Endothelial cell of umbilical vein (primary cell): ENCODE measurements around the gene NLN. TPM values are rescaled to one million over a fixed set of nuclear protein-coding genes. Genes with fewer than 3 reads are reported as not detected.

Source experiments
- BruUV-seq: library from RNA; stranded (reverse); fragments of 400-500 nt; replicated peaks from 2 replicates; lab custom pipeline; 2021; lab: Mats Ljungman, UMichigan
- CTCF ChIA-PET: fragments of 300-600, 350-600 bp; sonication (Branson Sonifier 250); formaldehyde crosslinking; loops from one replicate; lab custom pipeline; 2021; ENCODE audit warnings: antibody characterized with exemption, inconsistent platforms; lab: Charles Lee
- POLR2A ChIA-PET: fragments of 300-600, 350-600 bp; sonication (Branson Sonifier 250); formaldehyde crosslinking; loops from one replicate; lab custom pipeline; 2021; ENCODE audit warnings: antibody characterized with exemption, inconsistent platforms; lab: Charles Lee
- DNase-seq: peaks from one replicate; pipeline ENCODE4 v3.0.0-alpha.2; 2011; ENCODE audit warnings: low read depth, low spot score
- FAIRE-seq: peaks from 2 replicates; lab custom pipeline; 2011; peaks lifted over from hg19 to GRCh38; lab: Jason Lieb, UNC
- H2AFZ ChIP-seq: 2 replicates; pipeline ENCODE4 v1.6.0; 2012; ENCODE audit warnings: low read depth, low read length, control low read depth, inconsistent platforms
- H3K27ac ChIP-seq: 2 replicates; pipeline ENCODE4 v1.5.1; 2011; ENCODE audit warnings: low read depth, mild to moderate bottlenecking, control low read depth, low read length, moderate library complexity; ENCODE audit not compliant: insufficient read depth
- H3K27me3 ChIP-seq, 2 experiments: 2 replicates each; pipeline versions ENCODE4 v1.6.0 to v1.6.1; 2011; ENCODE audit warnings: low read length in 2 of 2, mixed read lengths in 1 of 2; ENCODE audit not compliant: control insufficient read depth in 2 of 2, insufficient read depth in 2 of 2
- H3K36me3 ChIP-seq, 2 experiments: 2 replicates in 1 of 2; 3 replicates in 1 of 2; pipeline ENCODE4 v1.5.1; 2011; ENCODE audit warnings: low read length in 2 of 2, mild to moderate bottlenecking in 1 of 2, moderate library complexity in 1 of 2; ENCODE audit not compliant: control insufficient read depth in 2 of 2, insufficient read depth in 2 of 2; ENCODE audit errors: extremely low read depth in 1 of 2
- H3K4me1 ChIP-seq: 3 replicates; pipeline ENCODE4 v1.5.1; 2011; ENCODE audit warnings: mild to moderate bottlenecking, low read length; ENCODE audit not compliant: control insufficient read depth, insufficient read depth; ENCODE audit errors: extremely low read depth
- H3K4me2 ChIP-seq: 2 replicates; pipeline ENCODE4 v1.6.1; 2011; ENCODE audit warnings: low read length, control low read depth, mixed read lengths; ENCODE audit not compliant: insufficient read depth
- H3K4me3 ChIP-seq, 3 experiments: fragments of 200-600 bp in 1 of 3; sonication (generic), shearing (Covaris generic) in 1 of 3; replicated peaks in 1 of 3; 2 replicates each; pipeline ENCODE4 v1.5.1; 2011 to 2016; ENCODE audit warnings: control low read depth in 3 of 3, low read length in 3 of 3, mild to moderate bottlenecking in 2 of 3, inconsistent platforms in 1 of 3, low read depth in 1 of 3, moderate library complexity in 1 of 3; ENCODE audit not compliant: insufficient read depth in 1 of 3
- H3K79me2 ChIP-seq: 2 replicates; pipeline ENCODE4 v1.6.0; 2012; ENCODE audit warnings: low read length, inconsistent platforms; ENCODE audit not compliant: control insufficient read depth, insufficient read depth
- H3K9ac ChIP-seq: replicated peaks from 2 replicates; pipeline ENCODE3; 2011; ENCODE audit warnings: low read length, control low read depth; ENCODE audit not compliant: insufficient read depth; ENCODE audit errors: extremely low read depth
- H3K9me1 ChIP-seq: replicated peaks from 3 replicates; pipeline ENCODE4 v1.6.0; 2011; ENCODE audit warnings: mild to moderate bottlenecking, low read length; ENCODE audit not compliant: control insufficient read depth, insufficient read depth; ENCODE audit errors: extremely low read depth
- H3K9me3 ChIP-seq: replicated peaks from 2 replicates; pipeline ENCODE4 v1.5.1; 2012; ENCODE audit warnings: low read length, inconsistent platforms; ENCODE audit not compliant: control insufficient read depth, insufficient read depth
- H4K20me1 ChIP-seq: replicated peaks from 2 replicates; pipeline ENCODE3; 2011; ENCODE audit warnings: mild to moderate bottlenecking, low read length; ENCODE audit not compliant: control insufficient read depth, insufficient read depth; ENCODE audit errors: extremely low read depth
- FOS ChIP-seq: IDR thresholded peaks from 2 replicates; pipeline ENCODE4 v1.6.1; 2011; ENCODE audit warnings: mild to moderate bottlenecking, low read length, moderate library complexity, borderline replicate concordance; ENCODE audit not compliant: insufficient read depth
- JUN ChIP-seq: IDR thresholded peaks from 2 replicates; pipeline ENCODE4 v1.6.1; 2011; ENCODE audit warnings: borderline replicate concordance, low read depth; ENCODE audit not compliant: insufficient read length, insufficient read depth
- POLR2AphosphoS5 ChIP-seq: IDR thresholded peaks from 2 replicates; pipeline ENCODE4 v1.6.1; 2012; ENCODE audit warnings: low read depth, mild to moderate bottlenecking, control low read depth, low read length, moderate library complexity; ENCODE audit not compliant: insufficient read depth
- dilution Hi-C: fragments of 300-500 bp; cut with MboI; formaldehyde crosslinking; loops from one replicate; pipeline ENCODE4 v1.15.0; 2019; ENCODE audit warnings: low sequenced_read_pairs; ENCODE audit not compliant: extremely low pct_ligation_motif_present
- intact Hi-C: fragments of 100-400 bp; cut with micrococcal nuclease; formaldehyde crosslinking; loops from one replicate; pipeline ENCODE4 v1.10.0; 2022
- polyA plus RNA-seq, 4 experiments: library from polyadenylated mRNA; depleted of rRNA in 3 of 4; stranded (reverse) in 3 of 4; unstranded in 1 of 4; fragments of >200 nt; gene quantifications; 2 replicates each; pipeline versions ENCODE4 v1.2.1 to v1.2.3, GENCODE V29; 2011 to 2012; ENCODE audit warnings: missing spikeins in 1 of 4
- total RNA-seq: library from RNA; stranded (reverse); gene quantifications from 2 replicates; pipeline ENCODE4 v1.2.3, GENCODE V29; 2021
- TF ChIP-seq, protein P1 (sequence below), 2 donors: IDR thresholded peaks; 1 replicate in 1 of 2; 2 replicates in 1 of 2; pipeline ENCODE4 v1.5.1; 2011; ENCODE audit warnings: low read length in 2 of 2, mild to moderate bottlenecking in 2 of 2, moderate library complexity in 2 of 2, control low read depth in 1 of 2, inconsistent platforms in 1 of 2, low read depth in 1 of 2; ENCODE audit not compliant: insufficient read depth in 1 of 2; ENCODE audit errors: extremely low read depth in 1 of 2
- TF ChIP-seq, protein P2 (sequence below): IDR thresholded peaks from 2 replicates; pipeline ENCODE4 v1.6.1; 2011; ENCODE audit not compliant: insufficient read depth, insufficient read length

NLN gene
- total and polyA plus RNA-seq, 2 donors (not counting 3 experiments of a cell fraction or from before 2014, with no cell fraction given) = 14.2 to 63.3 TPM

DNA sequence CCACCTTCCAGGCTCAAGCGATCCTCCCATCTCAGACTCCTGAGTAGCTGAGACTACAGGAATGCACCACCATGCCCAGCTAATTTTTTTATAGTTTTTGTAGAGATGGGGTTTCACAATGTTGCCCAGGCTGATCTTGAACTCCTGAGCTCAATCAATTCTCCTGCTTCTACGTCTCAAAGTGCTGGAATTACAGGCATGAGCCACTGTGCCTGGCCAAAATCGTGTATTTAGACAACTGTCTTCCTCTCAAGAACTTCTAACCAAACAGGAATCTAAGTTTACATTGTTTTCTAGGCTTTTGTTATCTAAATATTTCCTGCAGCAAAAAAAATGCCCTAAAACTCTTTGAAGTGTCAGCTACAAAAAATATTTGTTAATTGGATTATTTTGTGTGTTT, 78.8 kb downstream of the NLN start:
- dilution Hi-C loops = no loop called here
- Histone ChIP-seq H3K9me3 (no peaks in the 10 kb centered on the region), H3K79me2 (no peaks in the 10 kb centered on the region), H3K36me3 (no peaks in the 10 kb centered on the region), H4K20me1 (no peaks in the 10 kb centered on the region), H3K4me1 (peaks cover 14% of the 10 kb centered on the region), H3K27me3 (no peaks in the 10 kb centered on the region), H3K4me3 (no peak overlapping the region), H3K4me2 (peak overlapping the region; percentile 82), H3K9ac (peak overlapping the region; percentile 34), H3K27ac (peak overlapping the region; percentile 47), H3K9me1 (no peaks in the 10 kb centered on the region), H2AFZ (no peak overlapping the region)
- DNase-seq = no peak
- no peak for FAIRE-seq
- ChIA-PET POLR2A (no interaction called here), CTCF (no interaction called here)
- BruUV-seq = no TSS peak
- TF ChIP-seq JUN = no peak
- TF ChIP-seq, protein P1, sequence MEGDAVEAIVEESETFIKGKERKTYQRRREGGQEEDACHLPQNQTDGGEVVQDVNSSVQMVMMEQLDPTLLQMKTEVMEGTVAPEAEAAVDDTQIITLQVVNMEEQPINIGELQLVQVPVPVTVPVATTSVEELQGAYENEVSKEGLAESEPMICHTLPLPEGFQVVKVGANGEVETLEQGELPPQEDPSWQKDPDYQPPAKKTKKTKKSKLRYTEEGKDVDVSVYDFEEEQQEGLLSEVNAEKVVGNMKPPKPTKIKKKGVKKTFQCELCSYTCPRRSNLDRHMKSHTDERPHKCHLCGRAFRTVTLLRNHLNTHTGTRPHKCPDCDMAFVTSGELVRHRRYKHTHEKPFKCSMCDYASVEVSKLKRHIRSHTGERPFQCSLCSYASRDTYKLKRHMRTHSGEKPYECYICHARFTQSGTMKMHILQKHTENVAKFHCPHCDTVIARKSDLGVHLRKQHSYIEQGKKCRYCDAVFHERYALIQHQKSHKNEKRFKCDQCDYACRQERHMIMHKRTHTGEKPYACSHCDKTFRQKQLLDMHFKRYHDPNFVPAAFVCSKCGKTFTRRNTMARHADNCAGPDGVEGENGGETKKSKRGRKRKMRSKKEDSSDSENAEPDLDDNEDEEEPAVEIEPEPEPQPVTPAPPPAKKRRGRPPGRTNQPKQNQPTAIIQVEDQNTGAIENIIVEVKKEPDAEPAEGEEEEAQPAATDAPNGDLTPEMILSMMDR (IDR thresholded peaks at IDR 0.05; ENCODE audit: extremely low read depth in 1 of 2, insufficient read depth in 1 of 2, low read depth in 1 of 2, low read length in 2 of 2) = no peak
- TF ChIP-seq, protein P2, sequence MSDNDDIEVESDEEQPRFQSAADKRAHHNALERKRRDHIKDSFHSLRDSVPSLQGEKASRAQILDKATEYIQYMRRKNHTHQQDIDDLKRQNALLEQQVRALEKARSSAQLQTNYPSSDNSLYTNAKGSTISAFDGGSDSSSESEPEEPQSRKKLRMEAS = no peak
- no peak for TF ChIP-seq POLR2AphosphoS5
- no peak for TF ChIP-seq FOS
- intact Hi-C loops = loop anchor here (1.0 kb wide), 1 partner anchor 125 kb away; no protein-coding TSS in a partner anchor
